Thyroid gland (tissue), 4 donors: ENCODE results near the gene PHACTR1. TPM values are rescaled to one million over a fixed set of nuclear protein-coding genes. Genes with fewer than 3 reads are reported as not detected.
"Not testable (repeated sequence)": the region's sequence is repeated elsewhere in the genome, so short reads cannot be mapped to it uniquely, and the experiment has no call there.

Experiments
- DNase-seq, 2 donors: peaks; one replicate each; pipeline ENCODE4 v3.0.0-alpha.2; 2019
- H3K27ac ChIP-seq, 3 donors: fragments of 200-600 bp; sonication (generic); 1 replicate in 2 of 3; 2 replicates in 1 of 3; pipeline ENCODE4 v1.5.1; 2016 to 2019; ENCODE audit warnings: mild to moderate bottlenecking in 1 of 3, moderate library complexity in 1 of 3
- H3K27me3 ChIP-seq: fragments of 200-600 bp; sonication (generic); one replicate; pipeline ENCODE4 v1.5.1; 2019
- H3K36me3 ChIP-seq, 2 donors: fragments of 200-600 bp; sonication (generic); one replicate each; pipeline ENCODE4 v1.5.1; 2016 to 2019
- H3K4me1 ChIP-seq, 2 donors: fragments of 200-600 bp; sonication (generic); one replicate each; pipeline ENCODE4 v1.5.1; 2017 to 2019
- H3K4me3 ChIP-seq, 3 donors: fragments of 200-600 bp; sonication (generic); replicated peaks in 1 of 3; 1 replicate in 2 of 3; 2 replicates in 1 of 3; pipeline ENCODE4 v1.5.1; 2016; ENCODE audit warnings: mild to moderate bottlenecking in 1 of 3
- H3K9me3 ChIP-seq: fragments of 200-600 bp; sonication (generic); one replicate; pipeline ENCODE4 v1.5.1; 2017
- CTCF ChIP-seq, 6 experiments: fragments of 200-600 bp in 3 of 6; fragments of 450-650 bp in 3 of 6; sonication (generic) in 3 of 6; IDR thresholded peaks; one replicate each; pipeline ENCODE4 v1.5.1; 2016 to 2019; ENCODE audit warnings: antibody characterized with exemption in 6 of 6, mild to moderate bottlenecking in 2 of 6, inconsistent platforms in 1 of 6, moderate library complexity in 1 of 6
- POLR2A ChIP-seq, 2 donors: fragments of 450-650 bp; IDR thresholded peaks; one replicate each; pipeline ENCODE4 v1.6.1; 2017; ENCODE audit warnings: antibody characterized with exemption in 2 of 2, mild to moderate bottlenecking in 2 of 2, moderate library complexity in 1 of 2
- WGBS, 2 donors: methylation state at CpG; one replicate each; pipeline ENCODE4 v1.1.5; 2017; 5-methylcytosine and 5-hydroxymethylcytosine counted together
- intact Hi-C: fragments of 100-400 bp; cut with DNase I; formaldehyde crosslinking; loops from one replicate; pipeline ENCODE4 v1.15.1; 2023
- total RNA-seq, 4 donors: library from RNA; depleted of rRNA; stranded (reverse); fragments of >200 nt; gene quantifications; one replicate each; pipeline ENCODE4 v1.2.3, GENCODE V29; 2016

The PHACTR1 gene
- total RNA-seq, 4 donors from 2014 or later: 2.9 to 8.6 (median 4.4) TPM

DNA sequence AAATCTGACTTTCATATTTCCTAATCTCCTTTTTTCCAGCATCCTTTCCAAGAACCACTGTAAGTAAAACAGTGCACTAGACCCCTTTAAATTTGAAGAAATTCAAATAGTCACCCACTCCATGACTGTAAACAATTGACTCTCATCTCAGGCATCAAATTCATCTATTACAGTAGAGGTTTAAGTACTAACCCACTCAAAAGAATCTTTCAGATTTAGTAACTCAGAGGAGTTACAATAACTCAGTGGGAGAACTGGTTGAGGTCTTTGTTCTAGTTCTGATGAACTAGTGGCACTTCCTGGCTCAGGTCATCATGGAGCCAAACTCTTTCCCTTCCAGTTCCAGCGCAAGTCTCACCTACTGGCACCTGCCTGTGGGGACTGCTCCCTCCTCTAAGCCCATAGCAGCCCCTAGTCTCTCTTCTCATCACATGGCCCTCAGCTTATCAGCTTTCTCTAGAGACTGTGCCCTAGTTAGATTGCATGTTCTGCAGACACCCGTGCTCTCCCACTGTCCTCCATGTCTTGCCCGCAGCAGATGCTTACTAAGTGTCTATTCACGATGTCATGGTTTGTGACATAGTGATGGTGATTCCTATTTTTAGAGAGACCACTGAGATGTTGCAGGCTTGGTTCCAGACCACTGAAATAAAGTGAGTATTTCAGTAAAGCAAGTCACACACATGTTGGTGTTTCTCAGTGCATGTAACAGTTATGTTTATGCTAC, 415.5 kb downstream of the PHACTR1 start:
- no peaks in the 10 kb centered on the region for H3K4me1 ChIP-seq
- intact Hi-C loops: no loop called here
- no peak overlapping the region for H3K4me3 ChIP-seq
- H3K27me3 ChIP-seq: no peaks in the 10 kb centered on the region
- TF ChIP-seq POLR2A (IDR thresholded peaks at IDR 0.05) (no peak), CTCF (IDR thresholded peaks at IDR 0.05) (no peak)
- WGBS, 2 donors: 94% methylated on average over 4 of the region's 4 CpGs
- no peaks in the 10 kb centered on the region for H3K9me3 ChIP-seq
- H3K27ac ChIP-seq: no peak overlapping the region
- no peaks in the 10 kb centered on the region for H3K36me3 ChIP-seq
- no peak for DNase-seq

GRCh38 chr6:13133894-13134293, 417.3 kb downstream of the PHACTR1 start:
- H3K4me1 ChIP-seq, H3K4me3 ChIP-seq, intact Hi-C loops, H3K36me3 ChIP-seq, DNase-seq, H3K9me3 ChIP-seq, H3K27me3 ChIP-seq, H3K27ac ChIP-seq: not testable (repeated sequence)
- WGBS, 2 donors: 89 to 90% methylated on average over 12 to 27 of the region's 32 CpGs

- H3K4me1 ChIP-seq: no peaks in the 10 kb centered on the region
- no peaks in the 10 kb centered on the region for H3K9me3 ChIP-seq
- H3K36me3 ChIP-seq: no peaks in the 10 kb centered on the region
- no peak overlapping the region for H3K4me3 ChIP-seq
- WGBS, 2 donors: 86 to 92% methylated on average over 10 of the region's 10 CpGs
- no peaks in the 10 kb centered on the region for H3K27me3 ChIP-seq
- TF ChIP-seq POLR2A (IDR thresholded peaks at IDR 0.05) (no peak), CTCF (IDR thresholded peaks at IDR 0.05) (no peak)
- intact Hi-C loops: no loop called here
- no peak for DNase-seq
- H3K27ac ChIP-seq: no peak overlapping the region
These were observed 418.6 kb downstream of the PHACTR1 start for GRCh38 chr6:13135152-13135551.

DNA sequence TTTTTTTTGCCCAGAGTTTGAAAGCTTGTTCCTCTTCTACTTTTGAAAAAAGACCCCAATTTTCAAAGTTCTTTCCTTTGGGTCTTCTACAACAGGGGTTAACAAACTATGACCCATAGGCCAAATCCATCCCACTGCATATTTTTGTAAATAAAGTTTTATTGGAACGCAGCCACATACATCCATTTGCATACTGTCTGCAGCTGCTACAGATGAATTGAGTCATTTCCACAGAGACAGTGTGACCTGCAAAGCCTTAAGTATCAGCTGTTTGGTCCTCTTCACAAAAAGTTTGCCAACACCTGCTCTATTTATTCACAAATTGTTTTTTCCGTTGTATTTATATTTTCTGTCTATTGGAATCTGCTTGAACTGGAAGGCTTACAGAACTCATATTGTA, 422.6 kb downstream of the PHACTR1 start:
- no peaks in the 10 kb centered on the region for H3K4me1 ChIP-seq
- H3K27me3 ChIP-seq: no peaks in the 10 kb centered on the region
- TF ChIP-seq CTCF (IDR thresholded peaks at IDR 0.05) (no peak), POLR2A (IDR thresholded peaks at IDR 0.05) (no peak)
- intact Hi-C loops: no loop called here
- DNase-seq: no peak
- no peak overlapping the region for H3K4me3 ChIP-seq
- no peak overlapping the region for H3K27ac ChIP-seq
- H3K36me3 ChIP-seq: no peaks in the 10 kb centered on the region
- no peaks in the 10 kb centered on the region for H3K9me3 ChIP-seq
- WGBS, 2 donors: 90 to 96% methylated on average over 2 of the region's 2 CpGs

DNA sequence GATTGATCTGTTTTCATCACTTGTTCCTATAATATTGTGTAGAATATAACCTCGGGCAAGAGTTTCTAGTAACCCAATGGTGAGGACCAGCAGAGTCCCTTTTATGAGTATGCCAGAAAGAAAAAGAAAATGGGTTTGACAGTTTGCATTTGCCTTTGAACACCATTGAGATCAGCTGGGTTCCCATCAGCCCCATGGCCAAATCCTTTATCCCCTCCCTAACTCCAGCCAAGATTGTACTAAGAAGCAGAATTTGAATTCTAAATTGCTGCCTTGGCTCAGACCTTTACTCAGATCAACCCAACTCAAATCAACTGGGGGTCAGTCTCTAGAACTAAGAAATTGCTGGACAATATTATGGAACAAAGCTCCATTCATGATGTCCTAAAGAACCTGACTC, 424.4 kb downstream of the PHACTR1 start:
- Histone ChIP-seq H3K4me1 (no peaks in the 10 kb centered on the region), H3K27me3 (no peaks in the 10 kb centered on the region), H3K36me3 (no peaks in the 10 kb centered on the region), H3K27ac (no peak overlapping the region), H3K4me3 (no peak overlapping the region), H3K9me3 (no peaks in the 10 kb centered on the region)
- no peak for TF ChIP-seq POLR2A (IDR thresholded peaks at IDR 0.05)
- TF ChIP-seq CTCF (IDR thresholded peaks at IDR 0.05): no peak
- intact Hi-C loops: no loop called here
- WGBS, 2 donors: 93 to 97% methylated on average over 1 of the region's 1 CpG
- DNase-seq: no peak
